ENCODE measurements around the gene TAOK1.

Gene TAOK1

DNA sequence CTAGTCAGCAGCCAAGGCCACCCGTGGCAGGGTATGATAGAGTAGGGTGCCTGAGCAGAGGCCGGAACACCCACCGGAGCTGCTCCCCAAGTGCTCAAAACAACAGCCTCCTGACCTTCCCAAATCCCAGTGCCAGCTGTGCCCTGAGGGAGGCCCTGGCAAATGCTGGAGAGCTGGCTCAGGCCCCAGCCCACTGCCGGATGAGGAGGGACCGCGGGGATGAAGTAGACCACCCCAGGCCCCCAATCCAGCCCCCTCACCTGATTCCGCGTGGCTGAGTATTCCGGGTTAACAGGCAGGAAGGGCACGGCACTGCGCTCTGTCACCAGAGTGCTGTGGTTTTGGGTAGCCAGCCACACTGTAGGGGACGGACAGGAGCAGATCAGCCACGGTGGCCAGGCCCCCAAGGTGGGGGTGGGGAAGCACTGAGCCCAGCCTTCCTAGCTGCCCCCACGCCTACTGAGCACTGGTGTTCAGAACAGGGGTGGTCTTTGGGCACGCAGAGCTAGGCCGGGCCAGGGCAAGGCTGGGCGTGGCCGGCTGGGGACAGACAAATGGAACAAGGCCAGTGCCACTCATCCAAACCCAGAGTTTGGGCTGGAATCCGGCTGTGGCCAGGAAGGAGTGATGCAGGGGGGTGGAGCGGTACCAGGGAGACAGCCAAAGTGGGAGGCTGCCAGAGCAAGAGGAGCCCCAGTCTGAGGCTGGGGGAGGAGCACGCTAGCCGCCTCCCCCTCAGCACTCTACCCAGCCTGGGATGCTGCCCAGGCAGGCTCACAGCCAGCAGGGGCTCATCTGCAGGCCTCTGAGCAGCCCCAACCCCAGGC, 187.4 kb downstream of the TAOK1 start:
- no peak for DNase-seq (ENCODE audit: low spot score)
- TF ChIP-seq, protein P1, sequence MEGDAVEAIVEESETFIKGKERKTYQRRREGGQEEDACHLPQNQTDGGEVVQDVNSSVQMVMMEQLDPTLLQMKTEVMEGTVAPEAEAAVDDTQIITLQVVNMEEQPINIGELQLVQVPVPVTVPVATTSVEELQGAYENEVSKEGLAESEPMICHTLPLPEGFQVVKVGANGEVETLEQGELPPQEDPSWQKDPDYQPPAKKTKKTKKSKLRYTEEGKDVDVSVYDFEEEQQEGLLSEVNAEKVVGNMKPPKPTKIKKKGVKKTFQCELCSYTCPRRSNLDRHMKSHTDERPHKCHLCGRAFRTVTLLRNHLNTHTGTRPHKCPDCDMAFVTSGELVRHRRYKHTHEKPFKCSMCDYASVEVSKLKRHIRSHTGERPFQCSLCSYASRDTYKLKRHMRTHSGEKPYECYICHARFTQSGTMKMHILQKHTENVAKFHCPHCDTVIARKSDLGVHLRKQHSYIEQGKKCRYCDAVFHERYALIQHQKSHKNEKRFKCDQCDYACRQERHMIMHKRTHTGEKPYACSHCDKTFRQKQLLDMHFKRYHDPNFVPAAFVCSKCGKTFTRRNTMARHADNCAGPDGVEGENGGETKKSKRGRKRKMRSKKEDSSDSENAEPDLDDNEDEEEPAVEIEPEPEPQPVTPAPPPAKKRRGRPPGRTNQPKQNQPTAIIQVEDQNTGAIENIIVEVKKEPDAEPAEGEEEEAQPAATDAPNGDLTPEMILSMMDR (IDR thresholded peaks at IDR 0.05; ENCODE audit: borderline replicate concordance, control extremely low read depth, extremely low read depth, insufficient read depth, missing control alignments), result no peak
- in situ Hi-C loops (cut with MboI; ENCODE audit: low sequenced_read_pairs, unreplicated experiment), result no loop called here

- in situ Hi-C loops (cut with MboI; ENCODE audit: low sequenced_read_pairs, unreplicated experiment), result no loop called here
- no peak for DNase-seq (ENCODE audit: low spot score)
- TF ChIP-seq, protein P1 (IDR thresholded peaks at IDR 0.05; ENCODE audit: borderline replicate concordance, control extremely low read depth, extremely low read depth, insufficient read depth, missing control alignments), result no peak
These were observed 188.7 kb downstream of the TAOK1 start for GRCh38 chr17:29578626-29579485.

DNA sequence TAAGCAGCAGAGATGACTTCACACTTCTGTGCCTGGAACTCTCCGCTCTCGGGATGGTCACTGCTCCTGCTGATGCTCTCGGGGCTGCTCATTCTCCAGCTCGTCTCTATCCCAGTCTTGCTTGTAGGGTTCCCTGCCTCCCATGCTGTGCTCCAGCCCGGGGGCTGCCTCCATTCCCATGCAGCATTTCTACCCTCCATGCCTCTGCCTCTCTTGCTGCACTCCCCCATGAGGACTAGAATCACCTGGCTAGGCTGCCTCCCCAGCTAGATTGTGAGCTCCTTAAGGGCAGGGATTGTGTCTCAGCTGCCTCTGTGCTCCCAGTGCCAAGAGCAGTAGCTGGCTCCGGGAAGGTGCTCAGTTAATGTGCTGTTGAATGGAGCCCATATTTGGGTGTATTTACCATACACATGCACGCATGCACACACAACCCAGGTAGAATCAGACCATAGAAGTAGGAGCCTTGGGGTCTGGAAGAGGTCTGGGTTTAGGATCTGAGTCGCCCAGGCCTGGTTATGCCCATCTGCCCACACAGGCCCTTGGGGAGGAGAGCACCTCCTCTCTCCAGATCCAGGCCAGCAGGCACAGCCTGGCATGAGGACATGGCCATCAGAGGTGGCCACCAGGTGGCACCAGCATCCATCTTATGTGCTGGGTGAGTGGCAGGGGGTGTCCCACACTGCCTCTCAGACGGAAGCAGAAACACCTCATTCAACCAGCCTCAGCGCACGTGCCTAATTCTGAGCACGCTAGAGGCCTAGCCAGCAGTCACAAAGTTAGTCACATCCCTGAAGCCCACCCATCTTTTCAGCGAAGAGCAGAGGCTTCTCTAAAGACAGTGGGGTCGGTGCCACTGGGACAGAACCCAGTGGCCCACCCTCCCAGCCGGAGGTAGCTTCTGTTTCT, 190.0 kb downstream of the TAOK1 start:
- TF ChIP-seq, protein P1 (IDR thresholded peaks at IDR 0.05; ENCODE audit: borderline replicate concordance, control extremely low read depth, extremely low read depth, insufficient read depth, missing control alignments), result peak; percentile 98
- peak; percentile 93 for DNase-seq (ENCODE audit: low spot score)
- in situ Hi-C loops (cut with MboI; ENCODE audit: low sequenced_read_pairs, unreplicated experiment), result no loop called here

DNA sequence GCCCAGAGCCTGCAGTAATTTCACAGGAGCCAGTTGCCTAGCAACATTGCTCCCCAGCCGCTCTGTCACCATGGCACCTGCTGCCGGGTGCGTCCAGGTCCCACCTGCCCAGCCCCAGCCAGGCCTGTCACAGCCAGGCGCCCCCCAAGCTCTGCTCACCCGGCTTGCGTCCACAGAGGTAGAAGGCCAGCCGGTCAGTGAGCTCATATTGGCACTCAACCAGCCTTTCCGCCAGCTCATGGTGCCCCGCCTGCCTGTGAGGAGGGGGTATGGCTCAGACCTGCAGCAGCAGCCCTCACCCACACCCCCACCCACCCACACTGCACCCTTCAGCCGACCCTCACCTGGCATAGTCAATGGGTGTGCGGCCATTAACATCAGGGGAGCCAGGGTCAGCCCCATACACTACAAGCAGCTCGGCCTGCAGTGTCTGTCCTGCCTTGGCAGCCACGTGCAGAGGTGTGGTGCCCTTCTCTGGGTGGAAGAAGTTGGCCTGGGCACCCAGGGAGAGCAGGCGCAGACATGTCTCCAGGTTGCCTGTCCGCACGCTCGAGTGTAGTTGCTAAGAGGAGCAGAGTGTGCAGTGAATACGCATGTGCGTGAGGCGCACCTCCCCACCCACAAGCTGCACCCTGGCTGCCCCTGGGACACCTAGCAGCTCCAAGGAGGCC, 191.6 kb downstream of the TAOK1 start:
- TF ChIP-seq, protein P1 (IDR thresholded peaks at IDR 0.05; ENCODE audit: borderline replicate concordance, control extremely low read depth, extremely low read depth, insufficient read depth, missing control alignments), result no peak
- DNase-seq (ENCODE audit: low spot score), result no peak
- in situ Hi-C loops (cut with MboI; ENCODE audit: low sequenced_read_pairs, unreplicated experiment), result no loop called here

DNA sequence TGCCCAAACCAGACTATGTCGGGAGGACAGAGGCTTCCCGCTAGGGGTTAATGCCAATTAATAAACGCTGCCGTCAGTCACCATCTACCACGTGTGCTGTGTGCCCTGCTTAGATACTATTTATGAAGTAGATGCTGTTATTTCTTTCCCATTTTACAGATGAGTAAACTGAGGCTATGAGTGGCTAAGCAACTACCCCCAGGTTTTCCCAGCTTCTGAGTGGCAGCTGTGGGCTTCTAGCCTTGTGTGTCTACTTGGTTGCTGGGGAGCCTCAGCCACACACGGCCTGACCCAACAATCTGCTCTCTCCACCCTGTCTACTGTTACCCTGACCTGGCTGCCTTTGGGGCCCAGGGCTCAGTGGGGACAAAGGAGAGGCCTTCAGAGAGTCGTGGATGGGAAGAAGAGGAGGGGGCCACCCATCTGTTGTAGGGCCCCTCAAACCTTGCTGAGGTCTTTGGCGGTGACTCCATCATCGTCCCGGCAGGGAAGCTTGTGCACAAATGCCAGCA, 192.1 kb downstream of the TAOK1 start:
- TF ChIP-seq, protein P1 (IDR thresholded peaks at IDR 0.05; ENCODE audit: borderline replicate concordance, control extremely low read depth, extremely low read depth, insufficient read depth, missing control alignments), result no peak
- in situ Hi-C loops (cut with MboI; ENCODE audit: low sequenced_read_pairs, unreplicated experiment), result no loop called here
- no peak for DNase-seq (ENCODE audit: low spot score)

Measured in GM13976 (cell line).